ENCODE results near the gene CEP170. TPM values are rescaled to one million over a fixed set of nuclear protein-coding genes. Genes with fewer than 3 reads are reported as not detected.

Gene CEP170
- total and polyA plus RNA-seq, 10 of the 15 experiments (the other 5 are each of a cell fraction or from before 2014, with no cell fraction given) = 15.0 to 67.3 (median 40.2) TPM

DNA sequence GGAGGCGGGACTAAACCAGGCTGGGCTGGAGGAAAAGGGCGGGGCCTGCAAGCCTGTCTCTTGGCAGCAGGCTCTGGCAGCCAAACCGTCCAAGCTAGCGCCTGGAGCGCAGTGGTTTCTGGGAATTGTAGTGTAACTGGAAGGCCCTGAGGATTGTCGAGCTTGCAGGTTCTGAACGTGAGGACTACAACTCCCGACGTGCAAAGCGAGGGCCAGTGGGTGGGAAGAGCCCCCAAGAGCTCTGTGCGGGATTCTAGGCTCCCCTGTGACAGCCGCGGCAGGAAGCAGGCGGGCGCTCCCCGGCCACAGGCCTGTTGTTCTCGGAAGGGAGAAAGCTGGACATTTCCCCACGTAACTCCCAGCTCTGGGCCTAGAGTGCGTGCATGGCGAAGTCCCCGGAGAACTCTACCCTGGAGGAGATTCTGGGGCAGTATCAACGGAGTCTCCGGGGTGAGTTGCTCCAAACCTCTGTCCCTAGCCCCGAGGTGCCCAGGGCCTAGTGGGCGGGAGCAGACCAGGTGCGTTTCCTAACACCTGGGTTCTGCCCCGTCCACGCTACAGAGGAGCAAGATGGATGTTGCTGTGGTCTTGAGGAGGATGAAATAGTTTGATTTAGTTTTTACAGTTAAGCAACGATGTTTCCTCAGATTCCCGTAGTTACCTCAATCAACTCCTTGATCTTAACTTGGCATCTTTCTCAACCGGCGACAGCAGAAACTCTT, 871 bp upstream of the CEP170 start, which contains the start of gene SDCCAG8 (continued):
- TF ChIP-seq CREM (IDR thresholded peaks at IDR 0.05; ENCODE audit: low read depth) (peak; percentile 72; the same call in 1 of the 2 replicates), IRF4 (IDR thresholded peaks at IDR 0.05; ENCODE audit: low read depth, low read length) (no peak; the same call in 1 of the 2 replicates), IKZF1 (conservative IDR thresholded peaks at IDR 0.05) (peak; percentile 70), PAX5 (IDR thresholded peaks at IDR 0.05; ENCODE audit: borderline replicate concordance, low read depth, low read length) (0 out of 2 replicates have a peak, but pooled peaks have one; percentile 6), HDAC2 (IDR thresholded peaks at IDR 0.05) (no peak), PAX8 (IDR thresholded peaks at IDR 0.05) (no peak), KDM1A (IDR thresholded peaks at IDR 0.05; ENCODE audit: borderline replicate concordance) (no peak), MXI1 (IDR thresholded peaks at IDR 0.05; ENCODE audit: low read depth, low read length) (peak; percentile 79), BMI1 (IDR thresholded peaks at IDR 0.05; ENCODE audit: borderline replicate concordance) (no peak), KLF5 (IDR thresholded peaks at IDR 0.05; ENCODE audit: partially characterized antibody) (peak; percentile 39), NR2C2 (IDR thresholded peaks at IDR 0.05; ENCODE audit: borderline replicate concordance, control insufficient read depth, insufficient read length, low read depth) (no peak), JUNB (IDR thresholded peaks at IDR 0.05) (no peak), PML (IDR thresholded peaks at IDR 0.05; ENCODE audit: low read length) (peak; percentile 88), RAD21 (IDR thresholded peaks at IDR 0.05; ENCODE audit: insufficient read depth, low read depth, low read length) (no peak), HCFC1 (IDR thresholded peaks at IDR 0.05; ENCODE audit: low read length) (peak; percentile 96), TBL1XR1 (IDR thresholded peaks at IDR 0.05; ENCODE audit: low read depth, low read length) (no peak), GABPA (IDR thresholded peaks at IDR 0.05; ENCODE audit: low read depth) (no peak)
- TF ChIP-seq, protein P1, sequence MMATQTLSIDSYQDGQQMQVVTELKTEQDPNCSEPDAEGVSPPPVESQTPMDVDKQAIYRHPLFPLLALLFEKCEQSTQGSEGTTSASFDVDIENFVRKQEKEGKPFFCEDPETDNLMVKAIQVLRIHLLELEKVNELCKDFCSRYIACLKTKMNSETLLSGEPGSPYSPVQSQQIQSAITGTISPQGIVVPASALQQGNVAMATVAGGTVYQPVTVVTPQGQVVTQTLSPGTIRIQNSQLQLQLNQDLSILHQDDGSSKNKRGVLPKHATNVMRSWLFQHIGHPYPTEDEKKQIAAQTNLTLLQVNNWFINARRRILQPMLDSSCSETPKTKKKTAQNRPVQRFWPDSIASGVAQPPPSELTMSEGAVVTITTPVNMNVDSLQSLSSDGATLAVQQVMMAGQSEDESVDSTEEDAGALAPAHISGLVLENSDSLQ (IDR thresholded peaks at IDR 0.05) = peak; percentile 77
- TF ChIP-seq, protein P2, sequence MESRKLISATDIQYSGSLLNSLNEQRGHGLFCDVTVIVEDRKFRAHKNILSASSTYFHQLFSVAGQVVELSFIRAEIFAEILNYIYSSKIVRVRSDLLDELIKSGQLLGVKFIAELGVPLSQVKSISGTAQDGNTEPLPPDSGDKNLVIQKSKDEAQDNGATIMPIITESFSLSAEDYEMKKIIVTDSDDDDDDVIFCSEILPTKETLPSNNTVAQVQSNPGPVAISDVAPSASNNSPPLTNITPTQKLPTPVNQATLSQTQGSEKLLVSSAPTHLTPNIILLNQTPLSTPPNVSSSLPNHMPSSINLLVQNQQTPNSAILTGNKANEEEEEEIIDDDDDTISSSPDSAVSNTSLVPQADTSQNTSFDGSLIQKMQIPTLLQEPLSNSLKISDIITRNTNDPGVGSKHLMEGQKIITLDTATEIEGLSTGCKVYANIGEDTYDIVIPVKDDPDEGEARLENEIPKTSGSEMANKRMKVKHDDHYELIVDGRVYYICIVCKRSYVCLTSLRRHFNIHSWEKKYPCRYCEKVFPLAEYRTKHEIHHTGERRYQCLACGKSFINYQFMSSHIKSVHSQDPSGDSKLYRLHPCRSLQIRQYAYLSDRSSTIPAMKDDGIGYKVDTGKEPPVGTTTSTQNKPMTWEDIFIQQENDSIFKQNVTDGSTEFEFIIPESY (IDR thresholded peaks at IDR 0.05) = no peak
- TF ChIP-seq, protein P3, sequence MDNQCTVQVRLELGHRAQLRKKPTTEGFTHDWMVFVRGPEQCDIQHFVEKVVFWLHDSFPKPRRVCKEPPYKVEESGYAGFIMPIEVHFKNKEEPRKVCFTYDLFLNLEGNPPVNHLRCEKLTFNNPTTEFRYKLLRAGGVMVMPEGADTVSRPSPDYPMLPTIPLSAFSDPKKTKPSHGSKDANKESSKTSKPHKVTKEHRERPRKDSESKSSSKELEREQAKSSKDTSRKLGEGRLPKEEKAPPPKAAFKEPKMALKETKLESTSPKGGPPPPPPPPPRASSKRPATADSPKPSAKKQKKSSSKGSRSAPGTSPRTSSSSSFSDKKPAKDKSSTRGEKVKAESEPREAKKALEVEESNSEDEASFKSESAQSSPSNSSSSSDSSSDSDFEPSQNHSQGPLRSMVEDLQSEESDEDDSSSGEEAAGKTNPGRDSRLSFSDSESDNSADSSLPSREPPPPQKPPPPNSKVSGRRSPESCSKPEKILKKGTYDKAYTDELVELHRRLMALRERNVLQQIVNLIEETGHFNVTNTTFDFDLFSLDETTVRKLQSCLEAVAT (IDR thresholded peaks at IDR 0.05) = peak; percentile 75
- TF ChIP-seq, protein P4, sequence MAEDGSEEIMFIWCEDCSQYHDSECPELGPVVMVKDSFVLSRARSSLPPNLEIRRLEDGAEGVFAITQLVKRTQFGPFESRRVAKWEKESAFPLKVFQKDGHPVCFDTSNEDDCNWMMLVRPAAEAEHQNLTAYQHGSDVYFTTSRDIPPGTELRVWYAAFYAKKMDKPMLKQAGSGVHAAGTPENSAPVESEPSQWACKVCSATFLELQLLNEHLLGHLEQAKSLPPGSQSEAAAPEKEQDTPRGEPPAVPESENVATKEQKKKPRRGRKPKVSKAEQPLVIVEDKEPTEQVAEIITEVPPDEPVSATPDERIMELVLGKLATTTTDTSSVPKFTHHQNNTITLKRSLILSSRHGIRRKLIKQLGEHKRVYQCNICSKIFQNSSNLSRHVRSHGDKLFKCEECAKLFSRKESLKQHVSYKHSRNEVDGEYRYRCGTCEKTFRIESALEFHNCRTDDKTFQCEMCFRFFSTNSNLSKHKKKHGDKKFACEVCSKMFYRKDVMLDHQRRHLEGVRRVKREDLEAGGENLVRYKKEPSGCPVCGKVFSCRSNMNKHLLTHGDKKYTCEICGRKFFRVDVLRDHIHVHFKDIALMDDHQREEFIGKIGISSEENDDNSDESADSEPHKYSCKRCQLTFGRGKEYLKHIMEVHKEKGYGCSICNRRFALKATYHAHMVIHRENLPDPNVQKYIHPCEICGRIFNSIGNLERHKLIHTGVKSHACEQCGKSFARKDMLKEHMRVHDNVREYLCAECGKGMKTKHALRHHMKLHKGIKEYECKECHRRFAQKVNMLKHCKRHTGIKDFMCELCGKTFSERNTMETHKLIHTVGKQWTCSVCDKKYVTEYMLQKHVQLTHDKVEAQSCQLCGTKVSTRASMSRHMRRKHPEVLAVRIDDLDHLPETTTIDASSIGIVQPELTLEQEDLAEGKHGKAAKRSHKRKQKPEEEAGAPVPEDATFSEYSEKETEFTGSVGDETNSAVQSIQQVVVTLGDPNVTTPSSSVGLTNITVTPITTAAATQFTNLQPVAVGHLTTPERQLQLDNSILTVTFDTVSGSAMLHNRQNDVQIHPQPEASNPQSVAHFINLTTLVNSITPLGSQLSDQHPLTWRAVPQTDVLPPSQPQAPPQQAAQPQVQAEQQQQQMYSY (CRISPR knock-in tag; IDR thresholded peaks at IDR 0.05) = no peak
- TF ChIP-seq, protein P5, sequence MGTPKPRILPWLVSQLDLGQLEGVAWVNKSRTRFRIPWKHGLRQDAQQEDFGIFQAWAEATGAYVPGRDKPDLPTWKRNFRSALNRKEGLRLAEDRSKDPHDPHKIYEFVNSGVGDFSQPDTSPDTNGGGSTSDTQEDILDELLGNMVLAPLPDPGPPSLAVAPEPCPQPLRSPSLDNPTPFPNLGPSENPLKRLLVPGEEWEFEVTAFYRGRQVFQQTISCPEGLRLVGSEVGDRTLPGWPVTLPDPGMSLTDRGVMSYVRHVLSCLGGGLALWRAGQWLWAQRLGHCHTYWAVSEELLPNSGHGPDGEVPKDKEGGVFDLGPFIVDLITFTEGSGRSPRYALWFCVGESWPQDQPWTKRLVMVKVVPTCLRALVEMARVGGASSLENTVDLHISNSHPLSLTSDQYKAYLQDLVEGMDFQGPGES (IDR thresholded peaks at IDR 0.05) = no peak
